HUES6 (cell line): Measurements from ENCODE around the gene IKZF3.

Experiments
- H3K27ac ChIP-seq: 2 replicates; pipeline ENCODE4 v1.7.0; 2013; ENCODE audit warnings: low read depth, mild to moderate bottlenecking, low read length, inconsistent platforms
- H3K27me3 ChIP-seq: 2 replicates; pipeline ENCODE4 v1.6.1; 2013; ENCODE audit warnings: low read length; ENCODE audit not compliant: control insufficient read depth, insufficient read depth
- H3K36me3 ChIP-seq: 2 replicates; pipeline ENCODE4 v1.6.1; 2013; ENCODE audit warnings: low read length; ENCODE audit not compliant: control insufficient read depth, insufficient read depth
- H3K4me1 ChIP-seq: 2 replicates; pipeline ENCODE4 v1.6.1; 2013; ENCODE audit warnings: low read length; ENCODE audit not compliant: control insufficient read depth, insufficient read depth
- H3K4me3 ChIP-seq: 2 replicates; pipeline ENCODE4 v1.5.1; 2013; ENCODE audit warnings: low read depth, low read length
- H3K9ac ChIP-seq: one replicate; pipeline ENCODE4 v1.6.1; 2013; ENCODE audit warnings: mild to moderate bottlenecking, low read length
- H3K9me3 ChIP-seq: 2 replicates; pipeline ENCODE4 v1.6.1; 2013; ENCODE audit warnings: low read depth, low read length; ENCODE audit not compliant: control insufficient read depth, insufficient read depth

Gene IKZF3

DNA sequence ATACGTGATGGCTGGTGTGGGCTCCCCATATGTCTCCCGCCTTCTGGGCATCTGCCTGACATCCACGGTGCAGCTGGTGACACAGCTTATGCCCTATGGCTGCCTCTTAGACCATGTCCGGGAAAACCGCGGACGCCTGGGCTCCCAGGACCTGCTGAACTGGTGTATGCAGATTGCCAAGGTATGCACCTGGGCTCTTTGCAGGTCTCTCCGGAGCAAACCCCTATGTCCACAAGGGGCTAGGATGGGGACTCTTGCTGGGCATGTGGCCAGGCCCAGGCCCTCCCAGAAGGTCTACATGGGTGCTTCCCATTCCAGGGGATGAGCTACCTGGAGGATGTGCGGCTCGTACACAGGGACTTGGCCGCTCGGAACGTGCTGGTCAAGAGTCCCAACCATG lies 139.4 kb downstream of the IKZF3 start:
- no peak overlapping the region for H3K4me3 ChIP-seq
- no peaks in the 10 kb centered on the region for H3K9me3 ChIP-seq
- H3K9ac ChIP-seq: no peak overlapping the region
- peaks cover 13% of the 10 kb centered on the region for H3K4me1 ChIP-seq
- no peak overlapping the region for H3K27ac ChIP-seq
- H3K36me3 ChIP-seq: peaks cover 82% of the 10 kb centered on the region
- H3K27me3 ChIP-seq: no peaks in the 10 kb centered on the region

DNA sequence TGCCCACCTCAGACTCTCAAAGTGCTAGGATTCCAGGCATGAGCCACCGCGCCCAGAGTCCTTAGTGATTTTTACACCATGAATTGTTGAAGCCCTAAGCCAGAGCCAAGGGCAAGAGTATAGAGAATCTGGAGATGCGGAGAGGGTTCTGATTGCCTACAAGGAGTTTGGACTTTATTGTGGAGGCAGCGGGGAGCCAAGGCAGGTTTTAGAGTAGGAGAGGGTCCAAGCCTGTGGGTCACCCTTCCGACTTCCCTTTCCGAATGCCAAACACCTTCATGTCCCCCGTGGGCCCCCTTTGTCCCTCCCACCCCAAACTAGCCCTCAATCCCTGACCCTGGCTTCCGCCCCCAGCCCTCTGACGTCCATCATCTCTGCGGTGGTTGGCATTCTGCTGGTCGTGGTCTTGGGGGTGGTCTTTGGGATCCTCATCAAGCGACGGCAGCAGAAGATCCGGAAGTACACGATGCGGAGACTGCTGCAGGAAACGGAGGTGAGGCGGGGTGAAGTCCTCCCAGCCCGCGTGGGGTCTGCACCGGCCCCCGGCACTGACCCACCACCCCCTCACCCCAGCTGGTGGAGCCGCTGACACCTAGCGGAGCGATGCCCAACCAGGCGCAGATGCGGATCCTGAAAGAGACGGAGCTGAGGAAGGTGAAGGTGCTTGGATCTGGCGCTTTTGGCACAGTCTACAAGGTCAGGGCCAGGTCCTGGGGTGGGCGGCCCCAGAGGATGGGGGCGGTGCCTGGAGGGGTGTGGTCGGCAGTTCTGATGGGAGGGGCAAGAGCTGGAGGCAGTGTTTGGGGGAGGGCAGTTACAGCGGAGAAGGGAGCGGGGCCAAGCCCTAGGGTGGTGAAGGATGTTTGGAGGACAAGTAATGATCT lies 140.9 kb downstream of the IKZF3 start:
- no peak overlapping the region for H3K27ac ChIP-seq
- peak overlapping the region; percentile 12; the same call in 1 of the 2 replicates for H3K4me3 ChIP-seq
- H3K27me3 ChIP-seq: no peaks in the 10 kb centered on the region
- H3K4me1 ChIP-seq: peaks cover 9% of the 10 kb centered on the region
- H3K36me3 ChIP-seq: peaks cover 86% of the 10 kb centered on the region
- no peaks in the 10 kb centered on the region for H3K9me3 ChIP-seq
- H3K9ac ChIP-seq: no peak overlapping the region

DNA sequence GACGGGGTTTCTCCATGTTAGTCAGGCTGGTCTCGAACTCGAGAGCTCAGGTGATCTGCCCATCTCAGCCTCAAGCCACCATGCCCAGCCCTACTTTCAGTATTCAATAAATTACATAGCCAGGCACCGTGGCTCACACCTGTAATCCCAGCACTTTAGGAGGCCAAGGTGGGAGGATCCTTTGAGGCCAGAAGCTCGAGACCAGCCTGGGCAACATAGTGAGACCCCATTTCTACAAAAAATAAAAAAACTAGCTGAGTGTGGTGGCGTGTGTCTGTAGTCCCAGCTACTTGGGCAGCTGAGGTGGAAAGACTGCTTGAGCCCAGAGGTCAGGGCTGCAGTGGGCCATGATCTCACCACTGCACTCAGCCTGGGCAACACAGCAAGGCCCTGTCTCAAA lies 142.0 kb downstream of the IKZF3 start:
- Histone ChIP-seq H3K27me3 (no peaks in the 10 kb centered on the region), H3K4me3 (no peak overlapping the region), H3K9ac (no peak overlapping the region), H3K9me3 (no peaks in the 10 kb centered on the region), H3K36me3 (peaks cover 84% of the 10 kb centered on the region), H3K27ac (no peak overlapping the region), H3K4me1 (peaks cover 9% of the 10 kb centered on the region)

DNA sequence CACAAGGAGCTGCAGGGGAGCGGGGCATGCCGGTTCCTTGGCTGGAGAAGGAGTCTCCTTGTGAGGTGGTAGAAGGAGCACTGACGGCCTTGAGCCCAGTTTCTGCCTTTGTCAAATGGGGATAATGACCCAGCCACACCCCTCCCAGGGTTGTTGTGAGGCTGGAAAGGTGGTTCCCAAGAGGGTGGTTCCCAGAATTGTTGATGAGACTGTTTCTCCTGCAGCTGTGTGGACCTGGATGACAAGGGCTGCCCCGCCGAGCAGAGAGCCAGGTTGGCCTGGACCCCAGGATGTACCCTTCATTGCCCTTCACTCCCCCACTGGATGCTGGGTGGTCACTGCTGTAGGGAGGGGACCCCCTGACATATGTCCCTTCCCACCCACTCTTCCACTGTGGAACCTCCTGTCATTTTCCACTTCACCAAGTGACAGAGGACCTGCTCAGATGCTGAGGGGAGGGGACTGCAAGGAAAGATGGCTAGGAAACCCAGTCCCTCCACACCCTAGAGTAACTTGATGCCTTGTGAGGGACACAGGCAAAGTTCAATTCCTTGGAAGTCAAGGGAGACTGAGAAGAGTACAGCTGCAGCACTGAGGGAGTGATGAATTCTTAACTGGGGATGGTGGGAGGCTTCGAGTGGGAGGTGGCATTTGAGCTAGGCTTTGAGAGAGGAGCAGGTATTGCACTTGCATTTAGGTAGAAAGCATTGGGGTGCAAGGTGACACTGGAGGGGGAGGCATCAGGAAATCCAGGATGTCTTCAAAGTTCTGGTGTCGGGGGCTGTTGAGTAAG lies 144.4 kb downstream of the IKZF3 start:
- H3K9ac ChIP-seq: no peak overlapping the region
- H3K27ac ChIP-seq: no peak overlapping the region
- H3K27me3 ChIP-seq: no peaks in the 10 kb centered on the region
- no peak overlapping the region for H3K4me3 ChIP-seq
- peaks cover 84% of the 10 kb centered on the region for H3K36me3 ChIP-seq
- H3K4me1 ChIP-seq: peaks cover 9% of the 10 kb centered on the region
- no peaks in the 10 kb centered on the region for H3K9me3 ChIP-seq

GRCh38 chr17:39717660-39718059 lies 146.5 kb downstream of the IKZF3 start:
- Histone ChIP-seq H3K36me3 (peaks cover 88% of the 10 kb centered on the region), H3K27me3 (no peaks in the 10 kb centered on the region), H3K4me3 (no peak overlapping the region), H3K9me3 (no peaks in the 10 kb centered on the region), H3K27ac (no peak overlapping the region), H3K4me1 (no peaks in the 10 kb centered on the region), H3K9ac (no peak overlapping the region)

DNA sequence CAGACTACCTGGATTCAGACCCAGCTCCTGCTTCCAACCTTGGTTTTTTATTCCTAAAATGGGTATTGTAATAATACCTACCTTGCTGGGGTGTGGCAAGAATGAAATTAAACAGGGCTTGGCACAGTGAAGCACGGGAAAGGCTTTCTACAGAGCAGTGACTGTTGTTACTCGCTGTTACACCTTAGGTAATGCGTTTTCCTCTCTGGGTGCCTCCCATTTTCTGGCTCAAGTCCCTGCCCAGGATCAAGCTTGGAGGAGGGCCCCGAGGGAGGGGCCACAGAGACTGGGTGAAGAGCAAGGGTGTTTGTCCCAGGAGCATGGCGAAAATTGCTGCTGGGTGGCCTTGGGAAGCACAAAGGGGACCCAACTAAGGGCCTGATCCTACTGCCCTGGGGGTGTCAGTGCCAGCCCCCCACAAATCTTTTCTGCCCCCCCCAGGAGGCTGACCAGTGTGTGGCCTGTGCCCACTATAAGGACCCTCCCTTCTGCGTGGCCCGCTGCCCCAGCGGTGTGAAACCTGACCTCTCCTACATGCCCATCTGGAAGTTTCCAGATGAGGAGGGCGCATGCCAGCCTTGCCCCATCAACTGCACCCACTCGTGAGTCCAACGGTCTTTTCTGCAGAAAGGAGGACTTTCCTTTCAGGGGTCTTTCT lies 147.1 kb downstream of the IKZF3 start:
- Histone ChIP-seq H3K36me3 (peaks cover 88% of the 10 kb centered on the region), H3K4me3 (no peak overlapping the region), H3K9ac (no peak overlapping the region), H3K27me3 (no peaks in the 10 kb centered on the region), H3K27ac (no peak overlapping the region), H3K4me1 (no peaks in the 10 kb centered on the region), H3K9me3 (no peaks in the 10 kb centered on the region)

GRCh38 chr17:39716073-39716818 lies 147.9 kb downstream of the IKZF3 start:
- peaks cover 89% of the 10 kb centered on the region for H3K36me3 ChIP-seq
- no peak overlapping the region for H3K4me3 ChIP-seq
- H3K4me1 ChIP-seq: no peaks in the 10 kb centered on the region
- no peak overlapping the region for H3K9ac ChIP-seq
- H3K27me3 ChIP-seq: no peaks in the 10 kb centered on the region
- no peaks in the 10 kb centered on the region for H3K9me3 ChIP-seq
- H3K27ac ChIP-seq: no peak overlapping the region

GRCh38 chr17:39715375-39716072 lies 148.6 kb downstream of the IKZF3 start:
- Histone ChIP-seq H3K9ac (peak overlapping the region; percentile 26), H3K27ac (no peak overlapping the region), H3K36me3 (peaks cover 93% of the 10 kb centered on the region), H3K27me3 (no peaks in the 10 kb centered on the region), H3K4me1 (no peaks in the 10 kb centered on the region), H3K4me3 (no peak overlapping the region), H3K9me3 (no peaks in the 10 kb centered on the region)

GRCh38 chr17:39714234-39714633 lies 149.9 kb downstream of the IKZF3 start:
- Histone ChIP-seq H3K36me3 (peaks cover 93% of the 10 kb centered on the region), H3K27me3 (no peaks in the 10 kb centered on the region), H3K4me3 (no peak overlapping the region), H3K9ac (no peak overlapping the region), H3K9me3 (no peaks in the 10 kb centered on the region), H3K27ac (no peak overlapping the region), H3K4me1 (no peaks in the 10 kb centered on the region)

- H3K4me1 ChIP-seq: no peaks in the 10 kb centered on the region
- H3K27ac ChIP-seq: no peak overlapping the region
- no peaks in the 10 kb centered on the region for H3K9me3 ChIP-seq
- H3K9ac ChIP-seq: no peak overlapping the region
- H3K27me3 ChIP-seq: no peaks in the 10 kb centered on the region
- peaks cover 93% of the 10 kb centered on the region for H3K36me3 ChIP-seq
- no peak overlapping the region for H3K4me3 ChIP-seq
Measured at GRCh38 chr17:39711851-39712250, 152.3 kb downstream of the IKZF3 start.
